Transverse colon (tissue), 4 donors: Measurements from ENCODE around the gene MEGF11. TPM values are rescaled to one million over a fixed set of nuclear protein-coding genes. Genes with fewer than 3 reads are reported as not detected.

Experiments used
- DNase-seq: peaks from one replicate; pipeline ENCODE4 v3.0.0-alpha.2; 2019
- H3K27ac ChIP-seq, 4 donors: fragments of 200-600 bp; sonication (generic); 2 replicates each; pipeline ENCODE4 v1.5.1; 2016 to 2018; ENCODE audit warnings: inconsistent platforms in 4 of 4
- H3K27me3 ChIP-seq: fragments of 200-600 bp; sonication (generic); 2 replicates; pipeline ENCODE4 v1.5.1; 2017; ENCODE audit warnings: inconsistent platforms
- H3K36me3 ChIP-seq, 4 donors: fragments of 200-600 bp; sonication (generic); 2 replicates each; pipeline ENCODE4 v1.5.1; 2017 to 2019; ENCODE audit warnings: inconsistent platforms in 4 of 4
- H3K4me1 ChIP-seq, 4 donors: fragments of 200-600 bp; sonication (generic); 2 replicates each; pipeline ENCODE4 v1.5.1; 2017 to 2020; ENCODE audit warnings: inconsistent platforms in 4 of 4
- H3K4me3 ChIP-seq, 4 donors: fragments of 200-600 bp; sonication (generic); 1 replicate in 1 of 4; 2 replicates in 3 of 4; pipeline versions ENCODE4 v1.5.1 to v1.6.1; 2017 to 2019; ENCODE audit warnings: inconsistent platforms in 4 of 4
- H3K9me3 ChIP-seq, 2 donors: fragments of 200-600 bp; sonication (generic); 2 replicates each; pipeline ENCODE4 v1.5.1; 2017 to 2019; ENCODE audit warnings: inconsistent platforms in 2 of 2
- CTCF ChIP-seq, 5 experiments: fragments of 200-600 bp in 3 of 5; fragments of 450-650 bp in 2 of 5; sonication (generic) in 3 of 5; IDR thresholded peaks; 1 replicate in 2 of 5; 2 replicates in 3 of 5; pipeline ENCODE4 v1.5.1; 2016 to 2017; ENCODE audit warnings: antibody characterized with exemption in 5 of 5, inconsistent platforms in 3 of 5, mild to moderate bottlenecking in 2 of 5, moderate library complexity in 1 of 5
- EP300 ChIP-seq: sonication (generic); formaldehyde crosslinking; IDR thresholded peaks from one replicate; pipeline ENCODE4 v1.6.1; 2017; ENCODE audit warnings: antibody characterized with exemption, low read depth
- POLR2A ChIP-seq: fragments of 450-650 bp; IDR thresholded peaks from one replicate; pipeline ENCODE4 v1.6.1; 2016; ENCODE audit warnings: antibody characterized with exemption, mild to moderate bottlenecking, moderate library complexity
- POLR2AphosphoS5 ChIP-seq, 3 donors: sonication (generic); formaldehyde crosslinking; IDR thresholded peaks; one replicate each; pipeline ENCODE4 v1.6.1; 2016; ENCODE audit warnings: antibody characterized with exemption in 3 of 3
- whole genome bisulfite sequencing, 2 donors: methylation state at CpG; one replicate each; pipeline ENCODE4 v1.1.5; 2018; ENCODE audit warnings: low coverage in 1 of 2; 5-methylcytosine and 5-hydroxymethylcytosine counted together
- in situ Hi-C, 4 donors: fragments of 200-750 bp; cut with MboI; loops; one replicate each; pipeline versions ENCODE4 v1.15.0 to v1.15.1; 2017; ENCODE audit warnings: low sequenced_read_pairs in 3 of 4, low pct_ligation_motif_present in 1 of 4, low pct_unique_long_range_greater_than_20kb in 1 of 4
- intact Hi-C: fragments of 100-400 bp; cut with DNase I; formaldehyde crosslinking; loops from one replicate; pipeline ENCODE4 v1.15.1; 2023; ENCODE audit warnings: low total_unique reads
- total RNA-seq, 4 donors: library from RNA; depleted of rRNA; stranded (reverse); fragments of >200 nt; gene quantifications; one replicate each; pipeline ENCODE4 v1.1.0, GENCODE V29; 2016

The MEGF11 gene
- total RNA-seq, 4 donors from 2014 or later, result 0.16 TPM; not detected in 3

GRCh38 chr15:66135664-66136063 lies 117.9 kb downstream of the MEGF11 start:
- no peaks in the 10 kb centered on the region for H3K9me3 ChIP-seq
- H3K27me3 ChIP-seq, result no peaks in the 10 kb centered on the region
- H3K36me3 ChIP-seq, result no peaks in the 10 kb centered on the region
- 96 to 100% methylated on average over 1 of the region's 1 CpG for WGBS, 2 donors
- no peak for DNase-seq
- in situ Hi-C loops, result no loop called here
- H3K4me1 ChIP-seq, result no peaks in the 10 kb centered on the region
- H3K4me3 ChIP-seq, result no peak overlapping the region
- no peak for TF ChIP-seq CTCF (IDR thresholded peaks at IDR 0.05)
- TF ChIP-seq POLR2AphosphoS5 (IDR thresholded peaks at IDR 0.05), result no peak
- no peak for TF ChIP-seq POLR2A
- TF ChIP-seq EP300, result no peak
- intact Hi-C loops, result no loop called here
- H3K27ac ChIP-seq, result no peak overlapping the region

- intact Hi-C loops, result no loop called here
- in situ Hi-C loops, result no loop called here
- H3K27ac ChIP-seq, result no peak overlapping the region
- H3K27me3 ChIP-seq, result no peaks in the 10 kb centered on the region
- TF ChIP-seq POLR2A (no peak), EP300 (no peak), CTCF (IDR thresholded peaks at IDR 0.05) (no peak), POLR2AphosphoS5 (IDR thresholded peaks at IDR 0.05) (no peak)
- no peaks in the 10 kb centered on the region for H3K36me3 ChIP-seq
- no peak for DNase-seq
- no peaks in the 10 kb centered on the region for H3K9me3 ChIP-seq
- H3K4me1 ChIP-seq, result no peaks in the 10 kb centered on the region
- H3K4me3 ChIP-seq, result no peak overlapping the region
- 77 to 90% methylated on average over 2 to 3 of the region's 3 CpGs for WGBS, 2 donors
Measured at GRCh38 chr15:66134284-66134683, 119.3 kb downstream of the MEGF11 start.

- in situ Hi-C loops, result no loop called here
- intact Hi-C loops, result no loop called here
- Histone ChIP-seq H3K9me3 (no peaks in the 10 kb centered on the region), H3K27ac (no peak overlapping the region), H3K4me3 (no peak overlapping the region), H3K27me3 (peaks cover 6% of the 10 kb centered on the region), H3K4me1 (no peaks in the 10 kb centered on the region), H3K36me3 (no peaks in the 10 kb centered on the region)
- no peak for TF ChIP-seq EP300
- TF ChIP-seq POLR2AphosphoS5 (IDR thresholded peaks at IDR 0.05), result no peak
- no peak for TF ChIP-seq CTCF (IDR thresholded peaks at IDR 0.05)
- TF ChIP-seq POLR2A, result no peak
- no peak for DNase-seq
- 84 to 90% methylated on average over 2 to 10 of the region's 10 CpGs for WGBS, 2 donors
Measured at GRCh38 chr15:66133247-66133885, 120.2 kb downstream of the MEGF11 start.

GRCh38 chr15:66132251-66132816 lies 121.2 kb downstream of the MEGF11 start:
- no peak overlapping the region for H3K27ac ChIP-seq
- WGBS, 2 donors, result 40% methylated on average over 5 of the region's 5 CpGs; no CpG with 5 or more reads in 1 of the 2 donors
- H3K9me3 ChIP-seq, result no peaks in the 10 kb centered on the region
- no peak for DNase-seq
- in situ Hi-C loops, result no loop called here
- H3K4me1 ChIP-seq, result no peaks in the 10 kb centered on the region
- H3K27me3 ChIP-seq, result peaks cover 10% of the 10 kb centered on the region
- no peak for TF ChIP-seq EP300
- no peak for TF ChIP-seq CTCF (IDR thresholded peaks at IDR 0.05)
- TF ChIP-seq POLR2A, result no peak
- TF ChIP-seq POLR2AphosphoS5 (IDR thresholded peaks at IDR 0.05), result no peak
- no peaks in the 10 kb centered on the region for H3K36me3 ChIP-seq
- H3K4me3 ChIP-seq, result no peak overlapping the region
- intact Hi-C loops, result no loop called here
